Adrenal gland (tissue), 5 donors: ENCODE data around the gene SUN5.

Experiments used
- CTCF ChIP-seq, 6 experiments: fragments of 450-650 bp in 4 of 6; fragments of 200-600 bp in 2 of 6; sonication (generic) in 1 of 6; IDR thresholded peaks; 1 replicate in 5 of 6; 2 replicates in 1 of 6; pipeline versions ENCODE4 v1.5.1 to v1.8.0; 2016 to 2021; ENCODE audit warnings: antibody characterized with exemption in 6 of 6, mild to moderate bottlenecking in 2 of 6, moderate library complexity in 1 of 6
- POLR2A ChIP-seq, 2 donors: fragments of 450-650 bp; IDR thresholded peaks; one replicate each; pipeline ENCODE4 v1.6.1; 2017; ENCODE audit warnings: antibody characterized with exemption in 2 of 2, mild to moderate bottlenecking in 2 of 2, moderate library complexity in 1 of 2
- donor health status: DM: no; HTN: no; CAD: no.

DNA sequence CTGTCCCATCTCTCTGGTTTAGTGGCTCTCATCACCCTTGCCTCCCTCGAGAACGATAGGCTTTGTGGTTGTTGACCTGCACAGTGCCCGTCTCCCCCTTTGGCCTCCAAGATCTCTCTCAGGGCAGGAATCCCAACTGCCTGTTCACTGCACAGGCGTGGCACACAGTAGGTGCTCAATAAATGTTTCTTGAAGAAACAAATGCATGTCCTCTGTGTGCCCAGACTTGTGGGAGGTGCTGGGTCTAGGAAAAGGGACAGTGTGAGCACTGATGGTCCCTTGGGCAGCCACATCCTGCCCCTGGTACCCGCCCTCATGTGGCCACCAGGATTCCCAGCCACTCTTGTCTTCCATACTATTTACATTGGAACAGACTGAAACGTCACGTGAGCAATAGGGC is 24.6 kb upstream of the SUN5 start:
- no peak for TF ChIP-seq POLR2A (IDR thresholded peaks at IDR 0.05)
- no peak for TF ChIP-seq CTCF (IDR thresholded peaks at IDR 0.05)
